Cerebellar cortex (tissue), 1 donor: ENCODE measurements around the gene ELMO3.

ENCODE experiments used
- DNase-seq: peaks from one replicate; pipeline ENCODE4 v3.0.0-alpha.2; 2015; ENCODE audit warnings: low spot score

ELMO3 gene

DNA sequence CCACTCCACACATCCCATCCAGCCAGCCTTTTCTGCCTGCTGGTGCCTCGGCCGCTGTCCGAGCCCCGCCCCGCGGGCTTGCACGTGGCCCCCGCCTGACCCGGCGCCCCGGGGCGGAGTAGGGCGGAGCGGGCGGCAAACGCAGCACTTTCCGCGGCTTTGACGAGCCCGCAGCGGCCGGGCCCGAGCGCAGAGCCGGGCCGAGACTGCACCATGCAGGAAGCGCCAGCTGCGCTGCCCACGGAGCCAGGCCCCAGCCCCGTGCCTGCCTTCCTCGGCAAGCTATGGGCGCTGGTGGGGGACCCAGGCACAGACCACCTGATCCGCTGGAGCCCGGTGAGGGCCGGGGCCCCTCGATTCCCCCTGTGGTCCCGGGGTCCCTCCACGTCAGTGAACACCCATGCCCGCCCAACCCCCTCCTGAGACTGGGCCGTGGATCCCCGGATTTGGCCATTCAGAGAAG, 34.3 kb upstream of the ELMO3 start, which contains the start of gene HSF4:
Gene HSF4 (plus strand): TSS at position 147 of the 463 bp plus-strand sequence. CDS start 67 bp downstream, at position 214.
- DNase-seq = peak; percentile 66

DNA sequence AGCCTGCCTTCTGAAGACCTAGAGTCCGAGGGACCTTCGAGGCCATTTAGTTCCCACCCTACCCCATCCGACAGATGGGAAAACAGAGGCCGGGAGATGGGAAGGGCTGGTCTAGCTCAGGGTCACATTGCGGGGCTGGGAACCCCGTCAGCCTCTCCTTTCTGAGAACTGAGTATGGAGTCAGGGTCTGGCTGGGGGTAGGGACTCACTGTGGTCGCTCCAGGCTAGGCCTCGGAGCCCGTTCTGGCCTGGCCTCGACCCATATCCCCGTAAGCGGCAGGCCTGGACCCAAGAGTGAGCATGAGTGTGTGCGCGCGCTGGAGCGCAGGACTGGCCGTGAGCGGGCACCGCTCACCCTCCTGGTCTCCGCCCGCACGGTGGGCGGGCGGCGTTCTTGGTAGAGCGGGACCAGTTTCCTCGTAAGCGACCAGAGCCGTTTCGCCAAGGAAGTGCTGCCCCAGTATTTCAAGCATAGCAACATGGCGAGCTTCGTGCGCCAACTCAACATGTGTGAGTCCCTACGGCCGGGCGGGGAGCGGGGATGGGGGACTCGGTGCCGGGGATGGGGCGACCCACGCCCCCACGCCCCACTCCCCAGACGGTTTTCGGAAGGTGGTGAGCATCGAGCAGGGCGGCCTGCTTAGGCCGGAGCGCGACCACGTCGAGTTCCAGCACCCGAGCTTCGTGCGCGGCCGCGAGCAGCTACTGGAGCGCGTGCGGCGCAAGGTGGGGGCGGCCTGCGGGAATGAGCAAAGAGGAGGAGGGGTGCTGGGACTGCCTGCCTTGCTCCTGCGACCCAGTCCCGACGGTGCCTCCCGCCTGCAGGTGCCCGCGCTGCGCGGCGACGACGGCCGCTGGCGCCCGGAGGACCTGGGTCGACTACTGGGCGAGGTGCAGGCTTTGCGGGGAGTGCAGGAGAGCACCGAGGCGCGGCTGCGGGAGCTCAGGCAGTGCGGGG, 33.5 kb upstream of the ELMO3 start:
- DNase-seq = no peak

DNA sequence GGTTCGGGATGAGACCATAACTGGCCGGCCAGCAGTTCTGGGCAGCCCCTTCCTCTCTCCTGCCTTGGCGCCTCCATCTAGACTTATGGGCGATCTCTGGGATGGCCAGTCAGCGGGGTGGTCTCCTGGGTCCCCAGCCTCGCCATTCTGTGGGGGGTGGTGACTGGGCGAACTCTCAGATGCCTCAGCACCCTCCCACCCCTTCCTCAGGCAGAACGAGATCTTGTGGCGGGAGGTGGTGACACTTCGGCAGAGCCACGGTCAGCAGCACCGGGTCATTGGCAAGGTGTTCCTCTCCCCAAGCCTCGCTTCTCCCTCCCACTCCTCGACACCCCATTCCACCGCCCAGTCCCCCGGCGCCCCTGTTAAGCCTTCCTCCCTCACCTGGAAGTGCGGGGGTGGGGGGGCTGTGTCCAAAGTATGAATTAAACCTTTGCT, 32.8 kb upstream of the ELMO3 start:
- no peak for DNase-seq

DNA sequence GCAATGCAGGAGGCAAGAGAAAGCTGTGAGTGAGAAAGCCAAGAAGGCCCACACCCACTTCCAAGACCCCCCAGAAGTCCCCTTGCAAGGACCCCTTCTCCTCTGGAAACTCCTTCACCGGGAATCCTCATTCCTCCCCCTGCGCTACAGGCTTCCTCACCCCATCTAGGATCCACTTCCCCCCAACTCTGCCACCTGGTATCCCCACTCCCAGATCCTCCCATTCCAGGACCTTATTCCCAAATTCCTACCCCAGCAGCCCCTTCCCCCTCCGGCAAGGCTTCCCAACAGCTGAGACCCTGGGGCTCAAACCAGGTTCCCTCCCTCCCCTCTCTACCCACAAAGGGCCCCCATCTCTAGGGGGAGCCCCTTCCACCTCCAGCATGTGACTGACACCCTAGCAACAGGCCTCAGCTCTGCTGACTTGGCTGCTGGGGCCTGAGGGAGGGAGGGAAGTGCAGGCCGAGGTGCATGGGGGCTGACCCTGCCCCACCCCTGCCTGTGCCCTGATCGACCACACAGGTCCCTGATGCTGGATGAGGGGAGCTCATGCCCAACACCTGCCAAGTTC, 32.2 kb upstream of the ELMO3 start:
- no peak for DNase-seq

DNA sequence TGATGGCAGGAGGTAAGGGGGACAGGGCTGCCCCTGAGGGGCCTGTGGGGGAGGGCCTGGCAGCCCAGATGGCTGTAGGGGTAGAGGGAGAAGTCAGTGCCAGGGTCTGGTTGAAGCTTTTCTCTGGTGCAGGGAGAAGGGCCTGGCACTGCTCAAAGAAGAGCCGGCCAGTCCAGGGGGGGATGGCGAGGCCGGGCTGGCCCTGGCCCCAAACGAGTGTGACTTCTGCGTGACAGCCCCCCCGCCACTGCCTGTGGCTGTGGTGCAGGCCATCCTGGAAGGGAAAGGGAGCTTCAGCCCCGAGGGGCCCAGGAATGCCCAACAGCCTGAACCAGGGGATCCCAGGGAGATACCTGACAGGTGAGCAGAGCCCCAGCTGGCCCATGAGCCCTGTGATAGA, 31.3 kb upstream of the ELMO3 start:
- no peak for DNase-seq

DNA sequence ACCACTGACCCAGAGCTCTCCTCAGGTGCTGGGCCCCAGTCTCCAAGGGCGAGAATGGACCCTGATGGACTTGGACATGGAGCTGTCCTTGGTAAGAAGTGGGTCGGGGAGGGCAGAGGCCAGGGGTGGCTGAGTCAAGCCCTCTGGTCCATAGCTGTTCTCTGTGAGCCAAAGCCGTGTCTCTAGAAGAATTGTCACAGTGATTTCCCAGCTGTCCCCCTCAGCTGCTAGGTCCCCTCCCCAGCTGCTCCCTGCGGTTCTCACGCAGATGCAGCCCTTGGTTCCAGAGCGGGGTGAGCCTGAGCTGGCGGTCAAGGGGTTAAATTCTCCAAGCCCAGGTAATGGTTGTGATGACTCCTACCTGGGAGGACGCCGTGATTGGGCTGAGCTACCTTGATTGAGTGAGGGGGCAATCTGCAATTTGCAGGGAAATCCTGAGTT, 29.9 kb upstream of the ELMO3 start:
- DNase-seq = no peak

DNA sequence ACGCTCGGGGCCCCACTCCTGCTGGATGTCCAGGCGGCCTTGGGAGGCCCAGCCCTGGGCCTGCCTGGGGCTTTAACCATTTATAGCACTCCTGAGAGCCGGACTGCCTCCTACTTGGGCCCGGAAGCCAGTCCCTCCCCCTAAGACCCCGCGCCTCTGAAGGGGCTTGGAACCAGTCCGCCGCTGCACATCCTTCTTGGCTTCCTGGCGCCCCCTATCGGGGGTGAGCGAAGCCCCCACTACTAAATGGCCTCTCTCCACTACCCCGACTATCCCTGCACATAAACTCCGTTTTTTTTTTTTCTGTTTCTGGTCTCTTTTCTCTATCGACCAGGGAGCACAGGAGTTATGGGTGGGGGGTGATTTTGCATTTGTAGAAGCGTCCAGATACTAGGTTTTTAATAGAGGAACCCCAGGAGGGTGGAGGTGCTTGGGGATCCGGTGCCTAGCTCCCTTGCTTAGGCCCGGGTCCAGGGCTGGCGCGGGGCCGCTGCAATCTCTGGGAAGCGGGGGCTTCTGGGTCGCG, 29.2 kb upstream of the ELMO3 start:
- DNase-seq = peak; percentile 81

DNA sequence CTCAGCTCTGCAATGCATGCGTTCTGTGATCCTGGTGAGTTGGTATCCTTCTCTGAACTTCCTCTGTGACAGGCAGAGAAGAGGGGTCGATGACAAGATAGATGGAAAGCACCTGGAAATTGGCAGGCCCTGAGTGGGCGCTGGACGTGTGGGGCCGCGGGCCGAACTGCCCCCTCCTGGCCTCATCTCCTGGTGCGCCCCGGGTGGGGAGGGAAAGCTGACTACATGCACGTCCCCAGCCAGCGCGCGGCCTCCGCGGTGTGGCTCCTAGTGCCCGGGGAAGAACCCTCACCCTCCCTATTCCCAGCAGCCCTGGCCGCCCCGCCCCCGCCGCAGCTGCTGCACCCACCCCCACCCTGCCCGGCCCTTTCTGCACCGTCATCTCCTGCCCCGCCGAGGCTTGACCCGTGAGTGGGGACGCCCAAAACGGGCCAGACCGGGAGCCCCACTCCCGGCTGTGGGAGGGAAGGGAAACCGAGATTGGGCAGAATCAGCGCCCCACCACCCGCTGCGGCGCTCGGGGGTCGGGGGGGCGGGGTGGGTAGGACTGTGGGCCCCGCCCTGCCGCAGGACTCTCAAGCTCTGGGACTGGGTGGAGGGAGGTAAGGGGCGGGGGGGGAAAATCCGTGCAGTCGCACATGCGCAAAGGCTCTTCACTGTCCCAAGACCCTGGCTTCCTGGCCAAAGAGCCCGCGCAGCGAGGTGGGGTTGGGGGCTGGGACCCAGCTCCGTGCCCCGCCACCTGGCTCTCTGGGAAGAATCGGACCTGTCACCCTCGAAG, 28.6 kb upstream of the ELMO3 start, which contains the start of gene NOL3:
Gene NOL3 (plus strand): TSS at position 371 of the 781 bp plus-strand sequence.
- DNase-seq = peak; percentile 70

DNA sequence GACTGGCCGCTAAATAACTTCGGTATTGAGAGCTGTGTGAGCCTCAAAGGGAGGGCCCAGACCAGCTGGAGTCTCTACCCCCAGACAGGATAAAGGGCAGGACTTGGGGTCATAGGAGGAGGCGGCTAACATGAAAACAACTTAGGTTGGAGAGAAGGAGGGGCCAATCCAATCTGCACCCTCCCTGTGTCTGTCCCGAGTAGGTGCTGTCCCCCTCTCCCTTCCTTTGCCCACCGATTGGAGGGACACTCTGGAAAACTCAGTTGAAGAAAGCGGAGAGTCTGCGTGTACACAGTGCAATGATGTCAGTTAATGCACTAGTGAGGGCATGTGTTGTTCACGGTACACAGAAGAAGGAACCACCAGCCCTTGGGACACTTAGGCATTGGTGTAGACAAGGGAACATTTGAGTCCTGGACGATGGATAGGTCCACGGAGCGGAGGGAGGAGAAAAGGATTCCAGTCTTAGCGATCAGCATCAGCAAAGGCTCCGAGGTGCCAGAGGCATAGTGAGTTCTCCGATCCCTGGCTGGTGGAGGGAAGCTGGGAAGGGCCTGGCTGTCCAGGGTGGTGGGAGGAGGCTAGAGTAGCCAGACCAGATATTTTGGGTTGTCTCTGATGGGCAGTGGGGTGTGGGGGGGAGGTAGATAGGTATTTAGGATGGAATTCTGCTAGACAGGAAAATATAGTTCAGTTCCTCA, 27.8 kb upstream of the ELMO3 start:
- DNase-seq = no peak

DNA sequence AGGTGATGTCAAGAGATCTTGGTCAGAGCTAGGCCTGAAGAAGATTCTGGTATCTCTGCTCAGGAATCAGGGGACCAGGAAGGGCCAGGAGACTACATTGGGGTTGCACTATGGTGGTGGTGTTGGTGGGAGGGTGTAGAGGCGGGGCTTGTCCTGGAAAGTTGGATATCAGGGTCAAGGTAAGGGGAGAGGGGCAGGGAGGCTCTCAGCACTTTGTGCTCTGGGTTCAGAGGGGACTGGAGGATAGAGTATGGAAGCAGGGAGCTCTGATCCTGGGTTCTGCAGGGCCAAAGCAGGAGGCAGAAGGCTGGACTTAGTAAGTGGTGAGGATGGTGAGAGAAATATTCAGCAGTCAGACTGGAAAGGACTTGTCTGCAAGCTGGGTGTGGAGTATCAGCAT, 25.6 kb upstream of the ELMO3 start:
- no peak for DNase-seq

DNA sequence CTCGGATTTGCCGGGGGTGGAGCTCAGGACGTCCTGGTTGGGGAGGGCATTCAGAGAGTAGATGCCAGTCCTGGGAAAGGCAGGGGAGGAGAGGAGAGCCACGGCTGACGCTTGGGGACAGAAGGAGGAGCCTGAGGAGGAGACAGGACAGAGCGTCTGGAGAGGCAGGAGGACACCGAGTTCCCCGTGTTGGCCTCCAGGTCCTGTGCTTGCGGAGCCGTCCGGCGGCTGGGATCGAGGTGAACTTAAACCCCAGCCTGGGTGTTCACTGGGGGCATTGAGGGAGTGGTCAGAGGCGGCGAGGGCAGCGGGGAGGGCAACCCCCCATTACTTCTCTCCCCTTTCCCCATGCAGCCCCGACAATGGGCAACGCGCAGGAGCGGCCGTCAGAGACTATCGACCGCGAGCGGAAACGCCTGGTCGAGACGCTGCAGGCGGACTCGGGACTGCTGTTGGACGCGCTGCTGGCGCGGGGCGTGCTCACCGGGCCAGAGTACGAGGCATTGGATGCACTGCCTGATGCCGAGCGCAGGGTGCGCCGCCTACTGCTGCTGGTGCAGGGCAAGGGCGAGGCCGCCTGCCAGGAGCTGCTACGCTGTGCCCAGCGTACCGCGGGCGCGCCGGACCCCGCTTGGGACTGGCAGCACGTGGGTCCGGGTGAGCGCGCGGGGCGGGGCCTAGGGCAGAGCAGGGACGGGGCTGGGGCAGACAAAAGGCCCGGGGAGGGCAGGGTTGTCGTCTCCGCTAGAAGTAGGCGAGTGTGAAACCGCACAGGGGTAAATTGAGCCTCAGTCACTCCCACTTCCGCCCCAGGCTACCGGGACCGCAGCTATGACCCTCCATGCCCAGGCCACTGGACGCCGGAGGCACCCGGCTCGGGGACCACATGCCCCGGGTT, 24.9 kb upstream of the ELMO3 start:
- DNase-seq = peak; percentile 94

DNA sequence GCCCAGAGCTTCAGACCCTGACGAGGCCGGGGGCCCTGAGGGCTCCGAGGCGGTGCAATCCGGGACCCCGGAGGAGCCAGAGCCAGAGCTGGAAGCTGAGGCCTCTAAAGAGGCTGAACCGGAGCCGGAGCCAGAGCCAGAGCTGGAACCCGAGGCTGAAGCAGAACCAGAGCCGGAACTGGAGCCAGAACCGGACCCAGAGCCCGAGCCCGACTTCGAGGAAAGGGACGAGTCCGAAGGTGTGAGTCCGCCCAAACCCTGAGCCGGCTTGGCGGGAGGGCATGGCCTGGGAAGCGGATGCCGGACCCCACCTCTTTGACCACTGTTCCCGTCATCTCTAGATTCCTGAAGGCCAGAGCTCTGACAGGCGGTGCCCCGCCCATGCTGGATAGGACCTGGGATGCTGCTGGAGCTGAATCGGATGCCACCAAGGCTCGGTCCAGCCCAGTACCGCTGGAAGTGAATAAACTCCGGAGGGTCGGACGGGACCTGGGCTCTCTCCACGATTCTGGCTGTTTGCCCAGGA, 24.2 kb upstream of the ELMO3 start:
- DNase-seq = no peak

DNA sequence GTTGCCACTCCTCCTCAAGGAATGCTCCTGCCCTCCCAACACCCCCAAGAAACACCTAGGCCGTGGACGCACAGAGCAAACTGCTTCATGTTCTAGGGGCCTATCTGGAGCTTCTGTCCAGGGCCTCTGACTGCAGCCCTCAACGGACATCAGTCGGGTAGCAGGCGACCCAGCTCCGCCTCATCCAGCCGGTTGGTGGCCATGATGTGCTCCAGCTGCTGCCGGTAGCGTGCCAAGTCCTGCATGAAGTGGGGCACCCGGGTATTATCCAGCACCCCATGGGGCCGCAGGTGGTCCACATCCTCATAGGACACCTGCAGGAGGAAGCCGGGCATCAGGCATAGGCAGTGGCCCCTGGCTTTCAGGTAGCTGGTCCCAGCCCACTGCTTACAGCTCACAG, 22.3 kb upstream of the ELMO3 start:
- DNase-seq = no peak

DNA sequence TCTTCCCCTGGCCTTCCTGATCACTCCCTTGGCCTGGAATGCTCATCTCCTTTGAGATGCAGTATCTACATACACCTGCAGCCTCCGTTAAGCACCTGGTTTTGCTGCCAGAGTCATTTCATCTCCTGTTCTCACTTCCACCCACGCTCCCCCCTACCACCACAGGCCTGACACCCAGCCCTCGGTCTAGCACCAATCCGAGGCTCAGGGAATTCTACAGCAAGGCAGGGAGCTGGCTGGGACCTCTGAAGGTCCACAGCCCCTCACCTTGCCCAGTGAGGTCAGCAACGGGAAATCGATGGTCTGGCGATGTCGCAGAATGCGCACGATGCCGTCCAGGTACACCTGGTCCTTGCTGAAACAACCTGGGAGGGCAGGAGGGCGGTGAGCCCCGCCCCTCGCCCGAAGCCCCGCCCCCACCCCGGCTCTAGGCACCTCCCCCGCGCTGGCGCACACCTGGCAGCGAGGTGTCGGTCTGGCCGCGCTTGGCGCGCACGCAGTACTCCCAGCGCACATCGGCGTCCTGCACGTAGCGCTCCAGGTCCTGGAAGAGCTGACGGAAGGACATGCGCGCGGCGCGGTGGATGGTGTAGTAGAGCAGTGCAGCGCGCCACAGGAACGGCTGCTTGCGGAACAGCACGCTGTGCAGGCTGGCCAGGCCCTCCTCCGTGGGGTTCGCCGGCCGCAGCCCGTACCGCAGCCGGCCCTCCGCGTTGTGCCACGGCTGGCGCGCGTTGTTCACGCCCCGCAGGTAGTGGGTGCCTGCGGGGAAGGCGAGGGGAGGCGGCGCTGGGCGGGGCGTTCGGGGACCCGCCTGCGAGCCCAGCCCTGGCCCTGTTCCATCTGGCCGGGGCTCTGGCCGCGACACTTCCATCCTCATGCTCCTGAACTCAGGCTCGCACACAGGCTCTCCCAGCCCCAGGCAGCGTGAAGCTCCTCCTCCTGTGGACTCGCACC, 20.9 kb upstream of the ELMO3 start:
- DNase-seq = peak; percentile 77

DNA sequence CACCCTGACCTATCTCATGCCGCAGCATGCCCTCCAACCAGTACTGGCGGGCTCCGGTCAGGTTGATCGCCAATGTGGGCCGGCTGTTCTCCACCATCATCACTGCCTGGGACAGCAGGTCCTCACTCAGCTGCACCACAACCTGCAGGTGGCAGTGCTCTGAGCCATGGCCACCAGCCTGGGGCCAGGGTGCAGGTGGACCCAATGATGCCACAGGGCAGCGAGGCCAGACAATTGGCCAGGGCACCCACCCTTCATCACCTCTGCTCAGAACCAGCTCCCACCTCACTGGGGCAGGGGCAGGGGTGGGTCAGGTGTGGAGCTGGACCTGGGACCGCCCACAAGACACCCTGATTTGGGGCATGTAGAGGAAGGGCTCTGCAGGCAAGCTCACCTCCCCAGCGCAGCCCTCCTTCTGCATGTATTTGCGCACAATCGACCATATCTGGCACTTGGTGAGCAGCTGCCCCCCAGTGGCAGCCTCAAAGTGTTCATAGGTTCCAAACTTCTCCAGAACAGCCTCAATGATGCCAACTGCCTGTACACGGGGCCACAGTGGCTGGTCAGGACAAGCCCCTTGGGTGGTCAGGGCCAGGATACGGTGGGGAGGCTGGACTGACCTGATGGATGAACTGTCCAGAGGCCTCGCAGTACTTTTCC, 19.4 kb upstream of the ELMO3 start:
- DNase-seq = no peak

DNA sequence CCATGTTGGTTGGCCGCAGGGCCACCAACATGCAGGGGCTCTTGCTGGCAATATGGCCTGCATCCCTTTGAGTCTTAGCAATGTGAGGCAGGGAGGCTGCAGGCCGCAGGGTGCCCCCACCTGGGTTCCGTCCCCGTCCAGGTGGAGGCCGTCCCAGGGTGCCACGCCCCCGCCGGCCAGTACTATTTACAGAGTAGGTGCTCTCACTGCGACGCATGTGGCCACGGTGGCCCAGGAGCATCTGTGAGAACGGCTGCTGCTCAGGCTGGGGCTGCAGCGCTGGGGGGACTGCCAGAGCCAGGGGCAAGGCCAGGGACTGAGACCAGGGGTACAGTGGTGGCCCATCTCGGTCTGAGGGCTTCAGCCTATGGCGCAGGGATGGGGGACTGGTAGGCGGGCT, 18.8 kb upstream of the ELMO3 start:
- DNase-seq = no peak

DNA sequence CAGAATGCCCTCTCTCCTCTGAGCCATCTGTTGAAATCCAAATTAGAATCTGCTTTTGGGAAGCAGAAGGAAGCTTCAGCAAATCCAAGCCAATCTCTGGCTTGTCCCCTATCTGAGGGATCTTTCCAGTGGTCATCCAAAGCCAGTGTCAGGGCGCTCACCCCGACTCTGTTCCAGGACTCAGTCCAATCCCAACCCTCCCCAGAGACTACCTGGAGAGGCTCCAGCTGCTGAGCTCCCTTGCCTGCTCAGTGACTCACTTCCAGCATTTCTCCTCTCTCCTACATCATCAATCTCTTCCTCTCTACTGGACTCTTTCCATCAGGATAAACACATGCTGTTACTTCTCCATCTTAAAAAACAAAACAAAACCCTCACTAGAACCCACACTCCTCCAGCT, 17.6 kb upstream of the ELMO3 start:
- no peak for DNase-seq

DNA sequence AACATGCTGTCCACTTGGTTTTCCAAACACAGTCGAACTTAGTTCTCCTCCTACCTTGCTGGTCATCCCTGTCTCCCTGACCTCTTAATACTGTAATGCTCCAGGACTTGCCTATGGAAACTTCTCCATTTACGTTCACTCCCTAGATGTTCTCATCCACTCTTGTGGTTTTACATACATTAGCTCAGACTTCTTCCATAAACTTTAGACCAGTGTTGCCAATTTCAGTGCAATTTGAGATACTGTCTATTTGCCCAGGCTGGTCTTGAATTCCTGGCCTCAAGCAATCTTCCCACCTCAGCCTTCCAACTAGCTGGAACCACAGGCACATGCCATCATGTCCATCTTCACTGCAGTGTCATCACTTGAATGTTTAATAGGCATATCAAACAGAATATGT, 16.6 kb upstream of the ELMO3 start:
- no peak for DNase-seq

DNA sequence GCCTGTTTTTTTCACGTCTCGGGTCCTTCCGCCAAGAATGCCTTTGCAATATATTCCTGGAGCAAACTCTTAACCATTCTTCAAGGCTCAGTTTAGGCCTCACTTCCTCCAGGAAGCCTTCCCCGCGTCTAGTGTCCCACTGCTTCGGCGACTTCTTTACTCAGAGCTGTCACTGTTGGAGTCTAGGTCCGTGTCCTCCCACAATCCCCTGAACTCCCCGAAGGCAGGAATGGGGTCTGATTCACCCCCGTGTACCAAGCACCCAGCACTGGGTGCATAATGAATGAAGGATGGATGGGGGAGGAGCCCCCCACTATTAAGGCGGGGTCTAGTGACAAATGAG, 15.7 kb upstream of the ELMO3 start:
- DNase-seq = no peak
